ENCODE data around the gene CAMTA1. TPM values are rescaled to one million over a fixed set of nuclear protein-coding genes. Genes with fewer than 3 reads are reported as not detected.

The CAMTA1 gene
- polyA plus RNA-seq, 3 donors from 2014 or later, result 52.7 to 89.0 (median 71.0) TPM

GRCh38 chr1:6869545-6869944 lies 84.3 kb downstream of the CAMTA1 start:
- Mint-ChIP-seq H3K4me1 (peaks cover 31 to 44% of the 10 kb centered on the region in 2 donors), H3K9me3 (no peaks in the 10 kb centered on the region), H3K4me3 (no peak overlapping the region), H3K36me3 (peaks cover under 1% of the 10 kb centered on the region in 3 donors), H3K27ac (no peak overlapping the region), H3K27me3 (ENCODE audit: low read depth in 3 of 3) (peaks cover 0 to 5% (median 0%) of the 10 kb centered on the region in 3 donors)
- no peak for DNase-seq

GRCh38 chr1:6870086-6870485 lies 84.8 kb downstream of the CAMTA1 start:
- H3K36me3 Mint-ChIP-seq, result no peaks in the 10 kb centered on the region

DNA sequence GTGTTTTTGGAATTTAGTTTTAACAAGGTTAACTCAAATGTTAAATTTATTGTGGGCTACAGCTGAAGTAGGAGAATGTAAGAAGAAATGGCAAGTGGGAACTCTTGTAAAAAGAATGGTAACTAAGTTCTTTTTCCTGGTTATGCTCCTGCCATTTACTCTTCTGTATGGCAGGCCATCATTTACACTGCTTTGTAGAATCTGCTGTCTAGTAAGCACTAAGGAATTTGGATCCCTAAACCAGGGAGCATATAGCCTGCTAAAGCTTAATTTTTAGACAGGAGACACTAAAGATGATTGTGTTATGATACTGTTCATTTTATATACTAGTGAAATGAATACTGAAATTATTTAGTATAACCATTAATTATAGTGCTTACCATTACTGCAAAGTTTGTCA lies 85.3 kb downstream of the CAMTA1 start:
- Mint-ChIP-seq H3K4me1 (peaks cover 29 to 44% of the 10 kb centered on the region in 2 donors), H3K27ac (no peak overlapping the region), H3K36me3 (peaks cover 0 to 3% (median 0%) of the 10 kb centered on the region in 3 donors), H3K27me3 (ENCODE audit: low read depth in 3 of 3) (peaks cover 0 to 5% (median 0%) of the 10 kb centered on the region in 3 donors), H3K9me3 (no peaks in the 10 kb centered on the region), H3K4me3 (no peak overlapping the region)
- no peak for DNase-seq

More at GRCh38 chr1:6870086-6870485, 84.8 kb downstream of the CAMTA1 start:
- no peak overlapping the region for H3K27ac Mint-ChIP-seq
- H3K4me3 Mint-ChIP-seq, result no peak overlapping the region
- no peaks in the 10 kb centered on the region for H3K9me3 Mint-ChIP-seq
- no peak for DNase-seq
- peaks cover 29 to 44% of the 10 kb centered on the region in 2 donors for H3K4me1 Mint-ChIP-seq
- peaks cover 0 to 5% (median 0%) of the 10 kb centered on the region in 3 donors for H3K27me3 Mint-ChIP-seq (ENCODE audit: low read depth in 3 of 3)

DNA sequence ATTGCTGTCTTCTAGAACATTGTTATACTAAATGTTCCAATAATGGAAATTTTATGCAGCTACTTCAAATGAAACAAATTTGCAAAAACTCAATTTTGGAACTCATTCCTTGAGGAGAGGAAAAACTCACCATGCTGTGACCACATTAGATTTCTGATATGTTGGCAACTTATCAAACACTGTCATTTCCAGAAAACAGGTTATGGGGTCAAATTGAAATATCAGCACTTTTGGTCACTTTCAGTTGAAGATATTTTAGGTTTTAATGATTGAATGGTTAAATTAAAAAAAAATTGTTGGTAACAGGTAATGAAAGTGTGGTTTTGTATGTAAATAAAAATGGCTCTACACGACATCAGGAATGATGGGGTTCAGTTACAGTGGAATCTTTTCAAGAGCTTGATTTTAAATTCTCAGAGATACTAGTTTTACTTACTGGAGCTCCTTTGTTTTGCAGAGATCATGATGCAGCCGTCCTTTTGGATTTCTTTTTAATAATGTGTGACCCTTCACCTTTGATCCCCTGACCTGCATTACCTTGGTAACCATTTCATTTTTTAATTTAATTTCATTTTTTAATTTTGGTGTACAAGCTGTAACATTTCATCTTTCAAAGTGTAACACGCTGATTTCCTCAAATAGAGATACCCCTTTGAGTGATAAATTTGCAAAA lies 86.2 kb downstream of the CAMTA1 start:
- Mint-ChIP-seq H3K4me1 (peaks cover 28 to 44% of the 10 kb centered on the region in 2 donors), H3K27ac (no peak overlapping the region), H3K9me3 (no peaks in the 10 kb centered on the region), H3K27me3 (ENCODE audit: low read depth in 3 of 3) (peaks cover 0 to 5% (median 0%) of the 10 kb centered on the region in 3 donors), H3K36me3 (peaks cover 0 to 9% (median 0%) of the 10 kb centered on the region in 3 donors), H3K4me3 (no peak overlapping the region)
- DNase-seq, result no peak

DNA sequence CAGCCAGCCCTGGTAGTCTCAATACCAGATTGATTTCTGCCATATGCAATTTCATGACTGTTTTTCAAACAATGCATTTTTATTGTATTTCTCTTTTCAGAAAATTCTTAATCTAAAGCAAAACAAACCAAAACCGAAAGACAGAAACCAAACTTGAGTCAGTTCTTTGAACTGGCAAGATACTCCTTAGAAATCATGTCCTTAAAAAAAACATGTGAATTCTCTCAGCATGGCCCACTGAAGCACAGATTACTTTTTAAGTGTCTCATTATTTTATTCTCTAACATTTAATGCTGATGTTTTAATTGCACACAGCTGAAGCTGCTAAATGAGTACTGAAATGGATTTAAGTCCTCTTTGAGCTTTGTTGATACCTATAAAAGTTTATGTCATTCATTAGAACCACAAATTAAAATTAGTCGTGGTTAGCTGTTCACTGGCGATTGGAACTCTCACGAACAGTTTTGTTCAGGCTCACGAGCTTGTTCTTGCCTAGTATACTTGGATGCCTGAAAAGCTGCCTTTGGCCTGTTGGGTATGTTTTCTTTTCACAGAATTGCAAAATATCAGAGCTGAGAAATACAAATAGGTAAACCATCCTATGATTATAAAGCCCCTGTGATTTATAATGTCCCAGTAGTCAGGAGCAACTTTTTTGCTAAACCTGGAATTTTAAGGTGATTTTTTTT lies 87.5 kb downstream of the CAMTA1 start:
- H3K9me3 Mint-ChIP-seq, result no peaks in the 10 kb centered on the region
- peaks cover 0 to 3% (median 0%) of the 10 kb centered on the region in 3 donors for H3K27me3 Mint-ChIP-seq (ENCODE audit: low read depth in 3 of 3)
- H3K4me3 Mint-ChIP-seq, result peak overlapping the region in 2 of 5 donors; percentile 35 to 41
- peaks cover 0 to 9% (median 2%) of the 10 kb centered on the region in 3 donors for H3K36me3 Mint-ChIP-seq
- no peak for DNase-seq
- peak overlapping the region in 1 of 6 donors; percentile 4 for H3K27ac Mint-ChIP-seq
- peaks cover 27 to 39% of the 10 kb centered on the region in 2 donors for H3K4me1 Mint-ChIP-seq

GRCh38 chr1:6873298-6874015 lies 88.2 kb downstream of the CAMTA1 start:
- Mint-ChIP-seq H3K27me3 (ENCODE audit: low read depth in 3 of 3) (peaks cover 0 to 3% (median 0%) of the 10 kb centered on the region in 3 donors), H3K27ac (no peak overlapping the region), H3K9me3 (no peaks in the 10 kb centered on the region), H3K4me3 (no peak overlapping the region), H3K36me3 (peaks cover 0 to 9% (median 2%) of the 10 kb centered on the region in 3 donors), H3K4me1 (peaks cover 22 to 40% of the 10 kb centered on the region in 2 donors)
- DNase-seq, result no peak

DNA sequence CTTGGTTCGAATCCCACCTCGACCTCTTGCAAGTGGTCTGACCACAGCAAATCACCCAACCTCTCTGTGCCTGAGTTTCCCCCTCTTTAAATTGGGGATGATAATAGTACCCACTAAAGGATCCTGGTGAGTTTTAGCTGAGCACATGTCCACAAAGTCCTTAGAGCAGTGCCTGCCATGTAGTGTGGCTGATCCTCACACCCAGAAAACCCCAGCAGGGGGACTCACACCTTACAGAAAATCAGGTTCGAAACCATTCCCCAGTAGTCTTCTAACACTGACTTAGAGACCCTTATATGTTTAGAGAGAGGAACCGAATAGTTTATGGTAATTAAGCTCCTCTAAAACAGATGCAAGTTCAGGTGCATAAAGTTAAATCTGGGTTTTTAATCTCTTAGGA lies 89.0 kb downstream of the CAMTA1 start:
- Mint-ChIP-seq H3K36me3 (peaks cover 0 to 9% (median 2%) of the 10 kb centered on the region in 3 donors), H3K4me3 (no peak overlapping the region), H3K9me3 (no peaks in the 10 kb centered on the region), H3K4me1 (peaks cover 14 to 36% of the 10 kb centered on the region in 2 donors), H3K27ac (no peak overlapping the region), H3K27me3 (ENCODE audit: low read depth in 3 of 3) (no peaks in the 10 kb centered on the region)
- DNase-seq, result no peak

- H3K27ac Mint-ChIP-seq, result peak overlapping the region in 2 of 6 donors; percentile 32 to 67
- no peak for DNase-seq
- no peaks in the 10 kb centered on the region for H3K9me3 Mint-ChIP-seq
- H3K4me1 Mint-ChIP-seq, result peaks cover 12 to 21% of the 10 kb centered on the region in 2 donors
- H3K27me3 Mint-ChIP-seq (ENCODE audit: low read depth in 3 of 3), result peaks cover 0 to 4% (median 1%) of the 10 kb centered on the region in 3 donors
- peaks cover 0 to 2% (median under 1%) of the 10 kb centered on the region in 3 donors for H3K36me3 Mint-ChIP-seq
- peak overlapping the region in 1 of 5 donors; percentile 10 for H3K4me3 Mint-ChIP-seq
Measured at GRCh38 chr1:6880951-6881690, 95.9 kb downstream of the CAMTA1 start.

- H3K9me3 Mint-ChIP-seq, result no peaks in the 10 kb centered on the region
- peaks cover 0 to under 1% (median 0%) of the 10 kb centered on the region in 3 donors for H3K36me3 Mint-ChIP-seq
- H3K4me3 Mint-ChIP-seq, result no peak overlapping the region
- H3K27me3 Mint-ChIP-seq (ENCODE audit: low read depth in 3 of 3), result peaks cover 0 to 4% (median 1%) of the 10 kb centered on the region in 3 donors
- no peak overlapping the region for H3K27ac Mint-ChIP-seq
- H3K4me1 Mint-ChIP-seq, result peaks cover 12 to 21% of the 10 kb centered on the region in 2 donors
- DNase-seq, result no peak
Measured at GRCh38 chr1:6882414-6882813, 97.2 kb downstream of the CAMTA1 start.

DNA sequence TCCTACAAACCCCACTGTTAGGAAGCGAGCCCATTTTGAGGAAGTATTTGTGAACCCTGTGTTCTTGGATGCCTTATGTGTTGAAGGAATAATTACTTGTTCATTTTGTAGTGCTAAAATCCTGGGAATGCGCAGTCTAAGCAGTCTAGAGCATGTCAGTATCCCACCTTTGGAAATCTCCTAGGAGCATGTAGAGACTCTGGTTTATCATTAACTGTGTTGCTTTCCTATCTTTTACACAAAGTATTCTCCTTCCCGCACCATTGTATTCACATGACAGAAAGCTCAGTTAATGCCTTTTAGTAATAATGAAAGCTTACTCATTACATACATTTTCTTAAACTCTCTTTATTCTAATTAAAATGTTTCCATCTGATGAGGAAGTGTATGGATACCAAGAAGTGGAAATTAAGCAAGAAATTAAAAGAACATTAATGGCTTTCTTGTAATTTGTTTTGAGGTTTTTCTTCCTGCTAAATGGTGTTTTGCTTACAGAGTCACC lies 99.4 kb downstream of the CAMTA1 start:
- Mint-ChIP-seq H3K36me3 (peaks cover 0 to 3% (median 0%) of the 10 kb centered on the region in 3 donors), H3K27ac (no peak overlapping the region), H3K27me3 (ENCODE audit: low read depth in 3 of 3) (peaks cover 0 to 4% (median 1%) of the 10 kb centered on the region in 3 donors), H3K4me1 (peaks cover 10 to 12% of the 10 kb centered on the region in 2 donors), H3K9me3 (no peaks in the 10 kb centered on the region), H3K4me3 (no peak overlapping the region)
- DNase-seq, result no peak

GRCh38 chr1:6885426-6885825 lies 100.2 kb downstream of the CAMTA1 start:
- peaks cover 0 to 3% (median 0%) of the 10 kb centered on the region in 3 donors for H3K36me3 Mint-ChIP-seq
- no peaks in the 10 kb centered on the region for H3K9me3 Mint-ChIP-seq
- no peak overlapping the region for H3K27ac Mint-ChIP-seq
- no peak for DNase-seq
- H3K4me1 Mint-ChIP-seq, result peaks cover 10 to 12% of the 10 kb centered on the region in 2 donors
- peaks cover 0 to 4% (median 1%) of the 10 kb centered on the region in 3 donors for H3K27me3 Mint-ChIP-seq (ENCODE audit: low read depth in 3 of 3)
- H3K4me3 Mint-ChIP-seq, result no peak overlapping the region

DNA sequence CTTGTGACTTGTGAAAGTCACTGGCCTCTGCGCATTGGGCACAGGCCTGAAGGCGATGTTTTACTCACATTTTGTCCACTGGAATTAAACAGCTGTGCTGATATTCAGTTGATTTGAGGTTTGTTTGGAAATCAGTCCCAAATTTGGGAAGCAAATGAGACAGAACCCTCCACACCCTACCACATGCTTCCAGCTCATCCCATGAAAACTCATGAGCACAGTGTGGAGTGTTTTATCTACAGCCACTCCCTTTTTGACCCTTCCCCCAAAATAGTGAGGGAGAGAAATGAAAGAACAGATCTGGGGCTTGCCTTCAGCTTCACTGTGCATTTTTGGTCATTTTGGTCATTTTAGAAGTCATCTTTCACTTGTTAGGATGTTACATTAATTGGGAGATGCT lies 101.3 kb downstream of the CAMTA1 start:
- Mint-ChIP-seq H3K4me1 (peaks cover 0 to 3% of the 10 kb centered on the region in 2 donors), H3K9me3 (no peaks in the 10 kb centered on the region), H3K27ac (no peak overlapping the region), H3K4me3 (no peak overlapping the region), H3K27me3 (ENCODE audit: low read depth in 3 of 3) (peaks cover 0 to 1% (median 0%) of the 10 kb centered on the region in 3 donors), H3K36me3 (peaks cover 0 to 3% (median 0%) of the 10 kb centered on the region in 3 donors)
- no peak for DNase-seq

DNA sequence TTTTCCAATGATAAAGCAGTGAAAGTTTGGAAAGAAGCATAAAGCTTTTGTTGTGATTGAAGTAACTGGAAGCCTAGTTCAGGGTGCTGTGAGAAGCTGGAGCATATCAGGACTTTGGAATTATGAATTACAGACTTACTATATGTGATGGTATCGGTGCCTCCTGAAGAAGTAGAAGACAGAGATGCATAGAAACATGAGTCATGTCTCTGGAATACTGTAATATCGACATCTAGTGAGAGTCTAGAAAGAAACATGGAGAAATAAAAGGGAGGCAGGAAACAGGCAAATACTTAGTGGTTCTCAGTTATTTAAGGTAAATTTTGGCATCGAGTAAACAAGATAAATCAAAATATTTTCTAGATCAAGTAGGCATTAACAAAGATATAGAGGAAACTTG lies 103.0 kb downstream of the CAMTA1 start:
- DNase-seq, result no peak
- peaks cover 0 to 3% (median 0%) of the 10 kb centered on the region in 3 donors for H3K36me3 Mint-ChIP-seq
- no peak overlapping the region for H3K4me3 Mint-ChIP-seq
- H3K27me3 Mint-ChIP-seq (ENCODE audit: low read depth in 3 of 3), result peaks cover 0 to 1% (median 0%) of the 10 kb centered on the region in 3 donors
- peaks cover 0 to 3% of the 10 kb centered on the region in 2 donors for H3K4me1 Mint-ChIP-seq
- H3K27ac Mint-ChIP-seq, result no peak overlapping the region
- no peaks in the 10 kb centered on the region for H3K9me3 Mint-ChIP-seq

Measured in immature natural killer cell (primary cell).